ENCODE data around the gene TADA2A.

TADA2A gene

GRCh38 chr17:37489197-37490001 lies 82.7 kb downstream of the TADA2A start, which contains the start of gene DUSP14:
Gene DUSP14, plus strand, starts transcription at chr17:37489891. Its CDS starts 22,382 bp downstream, at chr17:37512273.
- TF ChIP-seq CTCF (IDR thresholded peaks at IDR 0.05; ENCODE audit: low read depth, low read length), result peak; percentile 2
- DNase-seq (ENCODE audit: extremely low read depth, low read depth), result no peak

DNA sequence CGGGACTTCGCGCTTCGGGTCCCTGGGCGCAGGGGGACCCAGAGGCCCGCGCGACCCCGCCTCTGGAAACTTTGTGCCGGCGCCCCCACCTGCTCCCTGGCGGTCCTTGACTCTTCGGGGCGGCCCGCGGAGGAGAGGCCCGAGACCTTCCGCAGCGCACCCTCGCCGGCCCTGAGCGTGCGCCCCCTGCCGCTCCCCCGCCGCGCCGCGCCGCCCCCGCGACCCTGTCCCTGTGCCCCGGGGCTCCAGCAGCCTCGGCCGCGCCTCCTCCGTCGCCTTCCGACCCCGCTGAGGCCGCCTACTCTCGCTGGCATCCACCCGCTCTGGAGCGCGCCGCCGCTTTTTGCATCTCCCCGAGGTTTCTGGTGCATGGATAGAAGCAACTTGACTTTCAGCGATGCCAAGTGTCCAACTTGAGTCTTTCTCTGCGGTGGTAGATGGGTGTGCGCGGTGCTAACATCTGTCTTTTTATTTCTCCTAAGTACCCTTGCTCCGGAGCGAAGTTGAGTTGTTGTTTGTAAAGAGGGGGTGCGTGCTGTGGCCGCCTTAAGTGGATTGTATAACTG lies 83.4 kb downstream of the TADA2A start:
- no peak for DNase-seq (ENCODE audit: extremely low read depth, low read depth)

DNA sequence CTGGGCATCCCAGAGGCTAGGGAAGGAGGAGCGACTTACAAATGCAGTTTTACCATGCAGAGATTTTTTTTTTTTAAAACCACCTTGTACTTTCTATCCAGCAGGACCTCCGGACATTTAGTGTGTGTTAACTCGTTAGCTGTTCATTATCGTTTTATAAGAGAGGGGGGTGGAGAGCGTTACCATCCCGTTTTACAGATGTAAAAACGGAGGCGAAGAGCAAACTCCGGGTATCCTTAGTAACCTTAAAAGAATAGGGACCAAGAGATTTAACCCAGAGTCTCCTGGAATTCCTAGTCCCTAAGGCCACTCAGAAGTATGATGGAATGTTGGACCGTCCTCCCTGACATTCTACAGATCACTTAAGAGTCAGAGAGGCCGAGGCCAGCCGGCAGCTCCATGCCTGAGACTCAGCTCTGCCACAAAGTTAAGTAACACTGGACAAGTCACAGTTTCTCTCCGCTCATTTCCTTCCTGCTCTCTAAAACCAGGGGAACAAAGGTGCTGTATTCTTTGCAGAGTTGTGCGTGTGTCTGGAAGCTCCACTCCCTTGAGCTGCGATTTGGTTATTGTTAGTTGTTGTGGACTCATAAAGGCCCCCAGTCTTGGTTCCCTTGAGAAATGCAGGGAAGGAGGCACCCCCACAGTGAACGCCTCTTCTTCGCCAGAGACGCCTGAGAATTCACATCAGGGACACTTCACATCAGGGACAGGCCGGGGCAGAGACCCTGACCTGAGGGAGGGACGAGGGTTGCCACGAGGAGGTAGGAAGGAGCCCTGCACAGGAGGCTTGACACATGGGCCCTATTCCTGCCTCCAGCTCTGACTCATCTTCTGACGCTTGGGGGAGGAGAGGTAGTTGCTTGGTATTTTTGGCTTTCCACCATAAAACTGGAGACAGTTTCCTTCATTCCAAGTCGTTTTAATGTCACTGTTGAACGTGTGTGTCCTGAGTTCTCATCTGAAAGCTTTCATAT lies 84.2 kb downstream of the TADA2A start:
- no peak for DNase-seq (ENCODE audit: extremely low read depth, low read depth)
- no peak for TF ChIP-seq CTCF (IDR thresholded peaks at IDR 0.05; ENCODE audit: low read depth, low read length)

More for the DNA sequence above, 83.4 kb downstream of the TADA2A start:
- no peak; the same call in 1 of the 2 replicates for TF ChIP-seq CTCF (IDR thresholded peaks at IDR 0.05; ENCODE audit: low read depth, low read length)

- no peak for DNase-seq (ENCODE audit: extremely low read depth, low read depth)
- TF ChIP-seq CTCF (IDR thresholded peaks at IDR 0.05; ENCODE audit: low read depth, low read length), result no peak
Observed at GRCh38 chr17:37492167-37492566, 85.5 kb downstream of the TADA2A start.

- DNase-seq (ENCODE audit: extremely low read depth, low read depth), result no peak
- TF ChIP-seq CTCF (IDR thresholded peaks at IDR 0.05; ENCODE audit: low read depth, low read length), result no peak
Observed at GRCh38 chr17:37493249-37494027, 86.8 kb downstream of the TADA2A start.

DNA sequence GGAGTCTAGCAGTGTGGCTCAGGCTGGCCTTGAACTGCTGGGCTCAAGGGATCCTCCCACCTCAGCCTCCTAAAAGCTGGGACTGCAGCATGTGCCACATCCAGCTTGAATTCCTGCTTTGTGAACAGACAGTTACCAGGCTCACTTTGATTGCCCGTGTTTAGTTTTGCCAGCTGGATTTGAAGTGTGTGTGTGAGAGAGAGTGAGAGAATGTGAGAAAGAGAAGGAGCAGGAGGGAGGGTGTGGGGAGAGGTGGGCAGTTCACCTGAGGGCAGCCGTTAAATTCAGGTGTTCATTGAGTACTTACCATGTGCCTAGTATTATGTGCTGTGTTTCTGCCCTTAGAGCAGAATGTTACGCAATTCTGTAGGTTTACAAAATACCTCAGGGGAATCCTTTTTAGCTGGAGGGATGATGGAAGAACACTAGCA lies 87.7 kb downstream of the TADA2A start:
- no peak for TF ChIP-seq CTCF (IDR thresholded peaks at IDR 0.05; ENCODE audit: low read depth, low read length)
- DNase-seq (ENCODE audit: extremely low read depth, low read depth), result no peak
